ENCODE data around the gene DOK7. TPM values are rescaled to one million over a fixed set of nuclear protein-coding genes. Genes with fewer than 3 reads are reported as not detected.

DOK7 gene
- polyA plus RNA-seq, 4 donors: 0.28 to 7.5 (median 0.81) TPM; not detected in 1

GRCh38 chr4:3460926-3461325 lies 2.2 kb upstream of the DOK7 start:
- no peak overlapping the region for H3K4me3 ChIP-seq (ENCODE audit: low read depth in 1 of 3, low read length in 3 of 3)
- peaks cover 0 to 30% (median 4%) of the 10 kb centered on the region in 3 donors for H3K27me3 ChIP-seq (ENCODE audit: control insufficient read depth in 3 of 3, insufficient read depth in 3 of 3, low read length in 3 of 3)
- WGBS, 3 donors: 76 to 86% (median 84%) methylated on average over 5 of the region's 5 CpGs
- H3K4me1 ChIP-seq (ENCODE audit: control insufficient read depth in 3 of 3, insufficient read depth in 2 of 3, low read depth in 1 of 3, low read length in 2 of 3): no peaks in the 10 kb centered on the region
- DNase-seq (no peak), FAIRE-seq (no peak)
- no peak overlapping the region for H3K27ac ChIP-seq (ENCODE audit: low read depth in 1 of 3, low read length in 2 of 3)
- no peaks in the 10 kb centered on the region for H3K36me3 ChIP-seq (ENCODE audit: control insufficient read depth in 3 of 3, insufficient read depth in 2 of 3, low read depth in 1 of 3, low read length in 3 of 3)
- H3K9me3 ChIP-seq (ENCODE audit: control insufficient read depth in 2 of 2, insufficient read depth in 1 of 2, low read depth in 1 of 2, low read length in 1 of 2): peaks cover 0 to 6% of the 10 kb centered on the region in 2 donors

- DNase-seq: peak; percentile 30 to 66
- Histone ChIP-seq H3K27ac (ENCODE audit: low read depth in 1 of 3, low read length in 2 of 3) (no peak overlapping the region), H3K36me3 (ENCODE audit: control insufficient read depth in 3 of 3, insufficient read depth in 2 of 3, low read depth in 1 of 3, low read length in 3 of 3) (no peaks in the 10 kb centered on the region), H3K4me3 (ENCODE audit: low read depth in 1 of 3, low read length in 3 of 3) (no peak overlapping the region), H3K27me3 (ENCODE audit: control insufficient read depth in 3 of 3, insufficient read depth in 3 of 3, low read length in 3 of 3) (peaks cover 0 to 30% (median 4%) of the 10 kb centered on the region in 3 donors), H3K9me3 (ENCODE audit: control insufficient read depth in 2 of 2, insufficient read depth in 1 of 2, low read depth in 1 of 2, low read length in 1 of 2) (peaks cover 0 to under 1% of the 10 kb centered on the region in 2 donors), H3K4me1 (ENCODE audit: control insufficient read depth in 3 of 3, insufficient read depth in 2 of 3, low read depth in 1 of 3, low read length in 2 of 3) (no peaks in the 10 kb centered on the region)
- 30 to 66% (median 30%) methylated on average over 24 to 25 of the region's 25 CpGs for WGBS, 3 donors
- no peak for FAIRE-seq
Measured at GRCh38 chr4:3461515-3462291, 1.4 kb upstream of the DOK7 start.

DNA sequence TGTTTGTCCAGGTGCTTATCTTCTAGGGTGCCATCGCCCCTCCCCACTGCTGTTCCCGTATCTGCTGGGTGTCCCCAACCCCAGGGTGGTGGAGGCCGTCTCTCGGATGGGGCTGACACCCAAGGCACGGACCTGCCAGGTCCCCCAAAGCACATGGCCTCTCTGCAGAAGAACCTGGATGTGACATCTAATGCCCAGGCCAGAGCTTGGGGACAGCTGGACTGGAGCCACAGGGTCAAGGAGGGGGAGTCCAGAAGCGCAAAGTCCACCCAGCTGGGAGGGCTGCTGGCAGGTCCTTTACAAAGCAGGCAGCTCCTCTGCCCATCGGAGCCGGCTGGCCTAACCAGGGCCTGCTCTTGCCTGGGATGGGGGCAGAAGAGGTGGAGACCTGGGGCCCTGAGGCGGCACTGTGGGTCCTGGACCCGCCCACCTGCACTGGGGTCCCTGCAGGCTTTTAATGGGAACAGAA lies 751 bp upstream of the DOK7 start:
- no peak for FAIRE-seq

DNA sequence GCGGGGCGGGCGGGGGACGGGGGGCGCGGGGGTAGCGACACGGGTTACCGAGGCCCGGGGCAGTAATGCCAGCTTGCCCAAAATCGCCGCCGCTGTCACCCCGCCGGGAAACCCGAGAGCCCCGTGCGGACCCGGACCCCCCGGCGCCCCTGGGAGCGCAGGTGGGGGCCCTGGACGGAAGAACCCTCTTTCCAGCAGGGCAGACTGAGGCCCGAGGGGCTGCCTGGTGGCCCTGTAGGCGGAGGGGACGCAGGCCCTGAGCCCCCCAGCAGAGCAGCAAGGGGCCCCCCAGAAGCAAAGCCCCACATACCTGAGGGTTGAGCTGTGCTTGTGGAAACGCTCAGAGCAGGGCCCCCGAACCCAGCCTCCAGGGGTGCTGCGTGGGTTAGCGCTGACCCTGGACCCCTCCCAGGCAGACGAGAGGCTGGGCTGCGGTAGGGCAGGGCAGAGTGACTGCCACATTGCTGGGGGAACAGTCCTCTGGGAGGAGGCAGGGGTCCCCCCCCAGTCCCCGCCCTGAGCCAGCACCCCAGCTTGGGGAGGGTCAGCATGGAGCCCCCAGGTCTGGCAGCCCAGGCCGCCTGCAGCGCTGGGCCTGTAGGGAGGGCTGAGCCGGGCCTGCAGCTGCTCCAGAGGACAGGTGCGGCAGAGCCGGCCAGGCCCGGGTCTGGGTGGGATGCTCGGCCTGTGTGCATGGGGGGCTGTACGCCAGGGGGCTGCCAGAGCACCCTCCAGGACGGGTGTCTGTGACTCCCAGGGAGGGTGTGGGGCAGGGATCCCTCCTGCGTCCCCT lies 646 bp downstream of the DOK7 start:
- Histone ChIP-seq H3K27ac (ENCODE audit: low read depth in 1 of 3, low read length in 2 of 3) (no peak overlapping the region), H3K27me3 (ENCODE audit: control insufficient read depth in 3 of 3, insufficient read depth in 3 of 3, low read length in 3 of 3) (peaks cover 0 to 30% (median 4%) of the 10 kb centered on the region in 3 donors), H3K4me3 (ENCODE audit: low read depth in 1 of 3, low read length in 3 of 3) (peak overlapping the region in 1 of 3 donors; percentile 42), H3K36me3 (ENCODE audit: control insufficient read depth in 3 of 3, insufficient read depth in 2 of 3, low read depth in 1 of 3, low read length in 3 of 3) (no peaks in the 10 kb centered on the region), H3K4me1 (ENCODE audit: control insufficient read depth in 3 of 3, insufficient read depth in 2 of 3, low read depth in 1 of 3, low read length in 2 of 3) (no peaks in the 10 kb centered on the region), H3K9me3 (ENCODE audit: control insufficient read depth in 2 of 2, insufficient read depth in 1 of 2, low read depth in 1 of 2, low read length in 1 of 2) (no peaks in the 10 kb centered on the region)
- FAIRE-seq (no peak), DNase-seq (no peak)
- WGBS, 3 donors: 21 to 51% (median 31%) methylated on average over 28 to 43 of the region's 43 CpGs

More for the DNA sequence above, 751 bp upstream of the DOK7 start:
- Histone ChIP-seq H3K4me3 (ENCODE audit: low read depth in 1 of 3, low read length in 3 of 3) (no peak overlapping the region), H3K4me1 (ENCODE audit: control insufficient read depth in 3 of 3, insufficient read depth in 2 of 3, low read depth in 1 of 3, low read length in 2 of 3) (no peaks in the 10 kb centered on the region), H3K27me3 (ENCODE audit: control insufficient read depth in 3 of 3, insufficient read depth in 3 of 3, low read length in 3 of 3) (peaks cover 0 to 30% (median 4%) of the 10 kb centered on the region in 3 donors), H3K27ac (ENCODE audit: low read depth in 1 of 3, low read length in 2 of 3) (no peak overlapping the region), H3K36me3 (ENCODE audit: control insufficient read depth in 3 of 3, insufficient read depth in 2 of 3, low read depth in 1 of 3, low read length in 3 of 3) (no peaks in the 10 kb centered on the region), H3K9me3 (ENCODE audit: control insufficient read depth in 2 of 2, insufficient read depth in 1 of 2, low read depth in 1 of 2, low read length in 1 of 2) (no peaks in the 10 kb centered on the region)
- no peak for DNase-seq
- WGBS, 3 donors: 32 to 72% (median 50%) methylated on average over 10 of the region's 10 CpGs

DNA sequence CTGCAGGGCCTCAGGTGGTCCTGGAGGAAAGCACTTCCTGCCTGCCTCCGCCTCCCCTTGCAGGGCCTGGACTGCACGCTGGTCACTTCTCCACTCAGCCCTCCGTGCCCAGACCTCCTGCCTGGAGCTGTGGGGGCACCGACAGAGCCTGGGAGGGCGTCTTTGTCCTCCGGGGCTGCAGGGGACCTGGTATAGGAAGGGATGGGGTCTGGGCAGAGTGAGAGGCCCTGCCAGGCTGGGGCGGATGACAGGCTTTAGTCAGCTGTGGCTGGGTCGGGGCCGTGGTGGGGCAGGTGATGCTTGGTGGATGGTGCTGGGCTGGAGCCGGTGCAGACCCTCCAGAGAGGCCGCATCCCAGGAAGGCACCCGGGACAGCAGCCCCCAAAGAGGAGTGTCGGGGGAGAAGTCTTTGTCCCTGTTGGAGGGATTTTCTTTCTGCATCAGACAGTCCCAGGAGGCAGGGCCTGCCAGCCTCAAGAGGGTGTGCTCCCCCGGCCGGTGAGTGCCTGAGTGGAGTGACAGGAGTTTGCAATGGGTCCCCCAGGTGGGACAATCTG lies 1.3 kb downstream of the DOK7 start:
- Histone ChIP-seq H3K36me3 (ENCODE audit: control insufficient read depth in 3 of 3, insufficient read depth in 2 of 3, low read depth in 1 of 3, low read length in 3 of 3) (no peaks in the 10 kb centered on the region), H3K9me3 (ENCODE audit: control insufficient read depth in 2 of 2, insufficient read depth in 1 of 2, low read depth in 1 of 2, low read length in 1 of 2) (no peaks in the 10 kb centered on the region), H3K27me3 (ENCODE audit: control insufficient read depth in 3 of 3, insufficient read depth in 3 of 3, low read length in 3 of 3) (peaks cover 0 to 30% (median 4%) of the 10 kb centered on the region in 3 donors), H3K4me1 (ENCODE audit: control insufficient read depth in 3 of 3, insufficient read depth in 2 of 3, low read depth in 1 of 3, low read length in 2 of 3) (no peaks in the 10 kb centered on the region), H3K27ac (ENCODE audit: low read depth in 1 of 3, low read length in 2 of 3) (no peak overlapping the region), H3K4me3 (ENCODE audit: low read depth in 1 of 3, low read length in 3 of 3) (no peak overlapping the region)
- DNase-seq (no peak), FAIRE-seq (no peak)
- 78 to 89% (median 79%) methylated on average over 13 to 15 of the region's 15 CpGs for WGBS, 3 donors

DNA sequence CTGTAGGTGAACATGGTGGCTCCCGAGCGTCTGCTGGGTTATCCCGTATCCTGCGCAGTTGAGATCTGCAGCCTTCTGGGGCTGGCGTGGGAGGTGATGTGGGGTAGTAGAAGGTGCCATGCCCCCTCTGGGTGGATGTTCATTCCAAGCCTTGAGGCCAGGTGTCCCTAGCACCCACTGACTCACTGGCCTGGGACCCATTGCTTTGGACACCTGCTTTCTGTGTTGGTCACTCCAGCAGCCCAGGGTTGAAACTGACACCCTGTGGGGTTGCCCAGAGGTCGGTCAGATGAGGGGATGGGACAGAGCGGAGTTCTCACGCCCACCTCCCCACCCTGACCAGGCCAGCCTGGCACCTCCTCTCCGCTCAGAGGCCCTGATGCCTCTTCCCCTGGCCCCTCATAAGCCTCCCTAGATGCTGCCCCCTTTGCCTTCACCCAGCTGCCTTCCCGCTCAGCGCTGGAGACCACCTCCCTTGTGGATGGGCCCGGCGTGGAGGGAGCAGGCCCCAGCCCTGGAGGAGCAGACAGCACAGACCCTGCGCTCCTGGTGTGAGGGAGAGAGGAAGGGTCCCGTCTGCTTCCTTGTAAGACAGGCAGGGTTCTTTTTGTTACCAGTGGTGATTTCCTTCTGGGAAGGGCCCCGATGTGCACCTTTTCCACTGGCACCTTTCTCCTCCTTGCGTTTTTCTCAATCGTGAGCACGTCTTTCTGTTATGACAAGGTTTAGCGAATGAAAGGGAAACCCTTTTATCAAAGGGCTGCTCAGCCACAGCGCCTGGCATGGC lies 2.0 kb downstream of the DOK7 start:
- Histone ChIP-seq H3K9me3 (ENCODE audit: control insufficient read depth in 2 of 2, insufficient read depth in 1 of 2, low read depth in 1 of 2, low read length in 1 of 2) (no peaks in the 10 kb centered on the region), H3K27me3 (ENCODE audit: control insufficient read depth in 3 of 3, insufficient read depth in 3 of 3, low read length in 3 of 3) (peaks cover 0 to 30% (median 4%) of the 10 kb centered on the region in 3 donors), H3K4me3 (ENCODE audit: low read depth in 1 of 3, low read length in 3 of 3) (no peak overlapping the region), H3K27ac (ENCODE audit: low read depth in 1 of 3, low read length in 2 of 3) (no peak overlapping the region), H3K36me3 (ENCODE audit: control insufficient read depth in 3 of 3, insufficient read depth in 2 of 3, low read depth in 1 of 3, low read length in 3 of 3) (no peaks in the 10 kb centered on the region), H3K4me1 (ENCODE audit: control insufficient read depth in 3 of 3, insufficient read depth in 2 of 3, low read depth in 1 of 3, low read length in 2 of 3) (no peaks in the 10 kb centered on the region)
- FAIRE-seq: no peak
- 91 to 92% (median 91%) methylated on average over 21 of the region's 21 CpGs for WGBS, 3 donors
- no peak for DNase-seq

- no peak for FAIRE-seq
- no peak for DNase-seq
- 74 to 76% (median 76%) methylated on average over 34 to 41 of the region's 41 CpGs for WGBS, 3 donors
- H3K36me3 ChIP-seq (ENCODE audit: control insufficient read depth in 3 of 3, insufficient read depth in 2 of 3, low read depth in 1 of 3, low read length in 3 of 3): no peaks in the 10 kb centered on the region
- no peaks in the 10 kb centered on the region for H3K4me1 ChIP-seq (ENCODE audit: control insufficient read depth in 3 of 3, insufficient read depth in 2 of 3, low read depth in 1 of 3, low read length in 2 of 3)
- H3K27ac ChIP-seq (ENCODE audit: low read depth in 1 of 3, low read length in 2 of 3): no peak overlapping the region
- no peaks in the 10 kb centered on the region for H3K9me3 ChIP-seq (ENCODE audit: control insufficient read depth in 2 of 2, insufficient read depth in 1 of 2, low read depth in 1 of 2, low read length in 1 of 2)
- peaks cover 0 to 22% (median 4%) of the 10 kb centered on the region in 3 donors for H3K27me3 ChIP-seq (ENCODE audit: control insufficient read depth in 3 of 3, insufficient read depth in 3 of 3, low read length in 3 of 3)
- no peak overlapping the region for H3K4me3 ChIP-seq (ENCODE audit: low read depth in 1 of 3, low read length in 3 of 3)
Measured at GRCh38 chr4:3465698-3466671, 2.9 kb downstream of the DOK7 start.

Measured in small intestine (tissue), 7 donors.